Effector memory CD8-positive, alpha-beta T cell (primary cell): ENCODE results near the gene MBL2.

Experiments used
- ATAC-seq: fragments of 150-1000 bp; cut with Tn5 transposase; replicated peaks from 2 replicates; pipeline ENCODE4 v1.10.0; 2021; ENCODE audit warnings: mild to moderate bottlenecking, moderate library complexity
- DNase-seq, 3 experiments: peaks; one replicate each; pipeline ENCODE4 v3.0.0; 2021
- H3K27ac Mint-ChIP-seq, 2 donors: one replicate each; pipeline ENCODE4 v1.8.0; 2022; ENCODE audit warnings: mild to moderate bottlenecking in 2 of 2, mixed read lengths in 2 of 2, moderate library complexity in 2 of 2
- H3K27me3 Mint-ChIP-seq, 2 donors: one replicate each; pipeline ENCODE4 v1.8.0; 2022; ENCODE audit warnings: mixed read lengths in 2 of 2
- H3K36me3 Mint-ChIP-seq: one replicate; pipeline ENCODE4 v1.8.0; 2022; ENCODE audit warnings: mild to moderate bottlenecking, moderate library complexity, mixed read lengths; ENCODE audit not compliant: insufficient read depth
- H3K4me1 Mint-ChIP-seq, 2 donors: one replicate each; pipeline ENCODE4 v1.8.0; 2022; ENCODE audit warnings: low read depth in 2 of 2, mixed read lengths in 2 of 2
- H3K4me3 Mint-ChIP-seq, 2 donors: one replicate each; pipeline ENCODE4 v1.8.0; 2022; ENCODE audit warnings: mild to moderate bottlenecking in 2 of 2, mixed read lengths in 2 of 2, moderate library complexity in 2 of 2
- H3K9me3 Mint-ChIP-seq, 2 donors: one replicate each; pipeline ENCODE4 v1.8.0; 2022; ENCODE audit warnings: mixed read lengths in 2 of 2

The MBL2 gene

GRCh38 chr10:52779541-52780390 is 7.2 kb upstream of the MBL2 start:
- Mint-ChIP-seq H3K27me3 (no peaks in the 10 kb centered on the region), H3K9me3 (peaks cover 12 to 38% of the 10 kb centered on the region in 2 donors), H3K4me3 (no peak overlapping the region), H3K36me3 (no peaks in the 10 kb centered on the region), H3K4me1 (no peaks in the 10 kb centered on the region), H3K27ac (no peak overlapping the region)
- ATAC-seq (no peak), DNase-seq (no peak)

- H3K27ac Mint-ChIP-seq, result no peak overlapping the region
- H3K4me3 Mint-ChIP-seq, result no peak overlapping the region
- H3K4me1 Mint-ChIP-seq, result no peaks in the 10 kb centered on the region
- H3K9me3 Mint-ChIP-seq, result peaks cover 13 to 36% of the 10 kb centered on the region in 2 donors
- no peaks in the 10 kb centered on the region for H3K27me3 Mint-ChIP-seq
- no peak for ATAC-seq
- H3K36me3 Mint-ChIP-seq, result no peaks in the 10 kb centered on the region
- DNase-seq, result no peak
Measured at GRCh38 chr10:52778511-52779392, 6.2 kb upstream of the MBL2 start.

- no peak for DNase-seq
- H3K27me3 Mint-ChIP-seq, result no peaks in the 10 kb centered on the region
- peaks cover 14 to 44% of the 10 kb centered on the region in 2 donors for H3K9me3 Mint-ChIP-seq
- H3K4me1 Mint-ChIP-seq, result no peaks in the 10 kb centered on the region
- H3K36me3 Mint-ChIP-seq, result no peaks in the 10 kb centered on the region
- no peak overlapping the region for H3K27ac Mint-ChIP-seq
- no peak for ATAC-seq
- H3K4me3 Mint-ChIP-seq, result no peak overlapping the region
Measured at GRCh38 chr10:52777414-52777813, 4.8 kb upstream of the MBL2 start.

- no peaks in the 10 kb centered on the region for H3K36me3 Mint-ChIP-seq
- peaks cover 14 to 44% of the 10 kb centered on the region in 2 donors for H3K9me3 Mint-ChIP-seq
- no peak overlapping the region for H3K27ac Mint-ChIP-seq
- H3K4me1 Mint-ChIP-seq, result no peaks in the 10 kb centered on the region
- DNase-seq (no peak), ATAC-seq (no peak)
- no peak overlapping the region for H3K4me3 Mint-ChIP-seq
- H3K27me3 Mint-ChIP-seq, result no peaks in the 10 kb centered on the region
Measured at GRCh38 chr10:52776471-52776903, 3.9 kb upstream of the MBL2 start.

GRCh38 chr10:52775132-52775647 is 2.6 kb upstream of the MBL2 start:
- H3K27ac Mint-ChIP-seq, result no peak overlapping the region
- no peaks in the 10 kb centered on the region for H3K4me1 Mint-ChIP-seq
- H3K36me3 Mint-ChIP-seq, result no peaks in the 10 kb centered on the region
- H3K4me3 Mint-ChIP-seq, result no peak overlapping the region
- no peak for ATAC-seq
- peaks cover 14 to 39% of the 10 kb centered on the region in 2 donors for H3K9me3 Mint-ChIP-seq
- H3K27me3 Mint-ChIP-seq, result no peaks in the 10 kb centered on the region
- no peak for DNase-seq

- Mint-ChIP-seq H3K27ac (no peak overlapping the region), H3K4me3 (no peak overlapping the region), H3K36me3 (no peaks in the 10 kb centered on the region), H3K27me3 (no peaks in the 10 kb centered on the region), H3K9me3 (peaks cover 14 to 33% of the 10 kb centered on the region in 2 donors), H3K4me1 (no peaks in the 10 kb centered on the region)
- DNase-seq, result no peak
- no peak for ATAC-seq
Measured at GRCh38 chr10:52774600-52775106, 2.1 kb upstream of the MBL2 start.

GRCh38 chr10:52774182-52774581 is 1.6 kb upstream of the MBL2 start:
- Mint-ChIP-seq H3K36me3 (no peaks in the 10 kb centered on the region), H3K9me3 (peaks cover 14 to 32% of the 10 kb centered on the region in 2 donors), H3K27me3 (no peaks in the 10 kb centered on the region), H3K27ac (no peak overlapping the region), H3K4me3 (no peak overlapping the region), H3K4me1 (no peaks in the 10 kb centered on the region)
- no peak for DNase-seq
- no peak for ATAC-seq

GRCh38 chr10:52771534-52772445 is 794 bp downstream of the MBL2 start:
- ATAC-seq (no peak), DNase-seq (no peak)
- no peak overlapping the region for H3K27ac Mint-ChIP-seq
- H3K36me3 Mint-ChIP-seq, result no peaks in the 10 kb centered on the region
- H3K27me3 Mint-ChIP-seq, result no peaks in the 10 kb centered on the region
- H3K4me1 Mint-ChIP-seq, result no peaks in the 10 kb centered on the region
- peaks cover 11 to 24% of the 10 kb centered on the region in 2 donors for H3K9me3 Mint-ChIP-seq
- no peak overlapping the region for H3K4me3 Mint-ChIP-seq

GRCh38 chr10:52770904-52771303 is 1.7 kb downstream of the MBL2 start:
- Mint-ChIP-seq H3K4me1 (no peaks in the 10 kb centered on the region), H3K36me3 (no peaks in the 10 kb centered on the region), H3K27ac (no peak overlapping the region), H3K27me3 (no peaks in the 10 kb centered on the region), H3K9me3 (peaks cover 11 to 21% of the 10 kb centered on the region in 2 donors), H3K4me3 (no peak overlapping the region)
- no peak for ATAC-seq
- no peak for DNase-seq

GRCh38 chr10:52769966-52770365 is 2.6 kb downstream of the MBL2 start:
- Mint-ChIP-seq H3K27ac (no peak overlapping the region), H3K4me1 (no peaks in the 10 kb centered on the region), H3K36me3 (no peaks in the 10 kb centered on the region), H3K27me3 (no peaks in the 10 kb centered on the region), H3K4me3 (no peak overlapping the region), H3K9me3 (peaks cover 11 to 13% of the 10 kb centered on the region in 2 donors)
- no peak for ATAC-seq
- DNase-seq, result no peak

- Mint-ChIP-seq H3K27ac (no peak overlapping the region), H3K9me3 (peaks cover 2 to 3% of the 10 kb centered on the region in 2 donors), H3K4me1 (no peaks in the 10 kb centered on the region), H3K27me3 (no peaks in the 10 kb centered on the region), H3K4me3 (no peak overlapping the region), H3K36me3 (no peaks in the 10 kb centered on the region)
- ATAC-seq, result no peak
- DNase-seq, result no peak
Measured at GRCh38 chr10:52768001-52768532, 4.5 kb downstream of the MBL2 start.

GRCh38 chr10:52762088-52762487 is 10.5 kb downstream of the MBL2 start:
- H3K27ac Mint-ChIP-seq, result no peak overlapping the region
- no peak overlapping the region for H3K4me3 Mint-ChIP-seq
- ATAC-seq, result no peak
- H3K36me3 Mint-ChIP-seq, result no peaks in the 10 kb centered on the region
- H3K9me3 Mint-ChIP-seq, result peaks cover 14 to 22% of the 10 kb centered on the region in 2 donors
- no peaks in the 10 kb centered on the region for H3K4me1 Mint-ChIP-seq
- DNase-seq, result no peak
- no peaks in the 10 kb centered on the region for H3K27me3 Mint-ChIP-seq
